Mammary epithelial cell (primary cell): Measurements from ENCODE around the gene DHX16.

Experiments
- EZH2 ChIP-seq: IDR thresholded peaks from 2 replicates; pipeline ENCODE4 v1.6.1; 2012; ENCODE audit warnings: low read length, inconsistent platforms, borderline replicate concordance
- TF ChIP-seq, protein P1 (sequence below), 2 donors: IDR thresholded peaks in 1 of 2; conservative IDR thresholded peaks in 1 of 2; 2 replicates each; pipeline ENCODE4 v1.5.1; 2011 to 2012; ENCODE audit warnings: inconsistent platforms in 2 of 2, low read length in 2 of 2, mild to moderate bottlenecking in 2 of 2, control low read depth in 1 of 2, low read depth in 1 of 2; ENCODE audit not compliant: insufficient read depth in 1 of 2; ENCODE audit errors: extremely low read depth in 1 of 2

DNA sequence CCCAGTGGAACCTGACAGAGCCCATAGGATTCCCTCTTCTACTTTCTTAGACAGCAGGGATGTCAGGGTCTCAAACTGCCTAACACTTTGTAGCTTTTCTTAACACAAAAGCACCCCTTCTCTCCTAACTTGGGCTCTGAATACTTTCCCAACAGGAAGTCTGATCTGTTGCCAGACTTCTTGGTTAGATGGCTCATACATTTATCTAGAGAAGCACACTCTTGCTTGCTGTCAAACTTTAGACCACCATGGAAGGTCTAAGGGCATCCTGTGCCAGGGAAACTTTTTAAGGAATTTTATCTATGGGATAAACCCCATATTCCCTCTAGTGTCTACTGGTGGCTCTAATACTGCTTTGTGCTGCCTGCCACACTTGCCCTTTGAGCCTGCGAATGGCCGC, 29.1 kb downstream of the DHX16 start:
- TF ChIP-seq, protein P1, sequence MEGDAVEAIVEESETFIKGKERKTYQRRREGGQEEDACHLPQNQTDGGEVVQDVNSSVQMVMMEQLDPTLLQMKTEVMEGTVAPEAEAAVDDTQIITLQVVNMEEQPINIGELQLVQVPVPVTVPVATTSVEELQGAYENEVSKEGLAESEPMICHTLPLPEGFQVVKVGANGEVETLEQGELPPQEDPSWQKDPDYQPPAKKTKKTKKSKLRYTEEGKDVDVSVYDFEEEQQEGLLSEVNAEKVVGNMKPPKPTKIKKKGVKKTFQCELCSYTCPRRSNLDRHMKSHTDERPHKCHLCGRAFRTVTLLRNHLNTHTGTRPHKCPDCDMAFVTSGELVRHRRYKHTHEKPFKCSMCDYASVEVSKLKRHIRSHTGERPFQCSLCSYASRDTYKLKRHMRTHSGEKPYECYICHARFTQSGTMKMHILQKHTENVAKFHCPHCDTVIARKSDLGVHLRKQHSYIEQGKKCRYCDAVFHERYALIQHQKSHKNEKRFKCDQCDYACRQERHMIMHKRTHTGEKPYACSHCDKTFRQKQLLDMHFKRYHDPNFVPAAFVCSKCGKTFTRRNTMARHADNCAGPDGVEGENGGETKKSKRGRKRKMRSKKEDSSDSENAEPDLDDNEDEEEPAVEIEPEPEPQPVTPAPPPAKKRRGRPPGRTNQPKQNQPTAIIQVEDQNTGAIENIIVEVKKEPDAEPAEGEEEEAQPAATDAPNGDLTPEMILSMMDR (conservative IDR thresholded peaks at IDR 0.05 in 1 of 2, IDR thresholded peaks at IDR 0.05 in 1 of 2; ENCODE audit: extremely low read depth in 1 of 2, insufficient read depth in 1 of 2, low read depth in 1 of 2, low read length in 2 of 2): no peak
- no peak for TF ChIP-seq EZH2
